HepG2 (cell line): ENCODE measurements around the gene APBA3. TPM values are rescaled to one million over a fixed set of nuclear protein-coding genes. Genes with fewer than 3 reads are reported as not detected.

Experiments used
- AHR ChIP-seq: IDR thresholded peaks from 2 replicates; pipeline ENCODE4 v1.6.1; 2018; ENCODE audit warnings: missing genetic modification reagents, missing compliant biosample characterization
- ARNT ChIP-seq: fragments of 450-650 bp; IDR thresholded peaks from 2 replicates; pipeline ENCODE4 v1.6.1; 2017
- CBX5 ChIP-seq: sonication (generic); formaldehyde crosslinking; IDR thresholded peaks from 2 replicates; pipeline ENCODE4 v1.4.0; 2020; ENCODE audit warnings: missing genetic modification reagents, borderline replicate concordance
- FOXA1 ChIP-seq, 2 experiments: fragments of 450-650 bp in 1 of 2; sonication (generic) in 1 of 2; formaldehyde crosslinking in 1 of 2; IDR thresholded peaks; 2 replicates each; pipeline versions ENCODE4 v1.4.0 to v1.6.1; 2016 to 2020; ENCODE audit warnings: missing genetic modification reagents in 1 of 2
- HOXA9 ChIP-seq: sonication (generic); formaldehyde crosslinking; IDR thresholded peaks from 2 replicates; pipeline ENCODE4 v1.8.1; 2022; ENCODE audit warnings: missing genetic modification reagents, mild to moderate bottlenecking, moderate library complexity, borderline replicate concordance
- ISL2 ChIP-seq: sonication (generic); formaldehyde crosslinking; IDR thresholded peaks from 2 replicates; pipeline ENCODE4 v1.5.0; 2020; ENCODE audit warnings: missing genetic modification reagents
- KDM1A ChIP-seq: IDR thresholded peaks from 2 replicates; pipeline ENCODE4 v1.6.1; 2016; ENCODE audit warnings: missing compliant biosample characterization
- SATB2 ChIP-seq: sonication (generic); formaldehyde crosslinking; IDR thresholded peaks from 2 replicates; pipeline ENCODE4 v1.5.0; 2020; ENCODE audit warnings: missing genetic modification reagents
- SMARCE1 ChIP-seq: fragments of 450-650 bp; IDR thresholded peaks from 2 replicates; pipeline ENCODE4 v1.6.1; 2017; ENCODE audit warnings: borderline replicate concordance
- ZBTB42 ChIP-seq: sonication (generic); formaldehyde crosslinking; IDR thresholded peaks from 2 replicates; pipeline ENCODE4 v1.5.0; 2020; ENCODE audit warnings: mild to moderate bottlenecking, missing genetic modification reagents
- ZMYM3 ChIP-seq: sonication (generic); formaldehyde crosslinking; IDR thresholded peaks from 2 replicates; pipeline ENCODE4 v1.5.1; 2020; ENCODE audit warnings: mild to moderate bottlenecking, missing genetic modification reagents
- ZNF121 ChIP-seq: sonication (generic); formaldehyde crosslinking; IDR thresholded peaks from 2 replicates; pipeline ENCODE4 v1.5.0; 2020; ENCODE audit warnings: mild to moderate bottlenecking, missing genetic modification reagents
- ZNF124 ChIP-seq: sonication (generic); formaldehyde crosslinking; IDR thresholded peaks from 2 replicates; pipeline ENCODE4 v1.4.0; 2020; ENCODE audit warnings: missing genetic modification reagents
- ZNF260 ChIP-seq: sonication (generic); formaldehyde crosslinking; IDR thresholded peaks from 2 replicates; pipeline ENCODE4 v1.4.0; 2020; ENCODE audit warnings: missing genetic modification reagents, low read depth, mild to moderate bottlenecking, borderline replicate concordance
- ZNF343 ChIP-seq: sonication (generic); formaldehyde crosslinking; IDR thresholded peaks from 2 replicates; pipeline ENCODE4 v1.4.0; 2020; ENCODE audit warnings: mild to moderate bottlenecking, missing genetic modification reagents
- ZNF510 ChIP-seq: sonication (generic); formaldehyde crosslinking; IDR thresholded peaks from 2 replicates; pipeline ENCODE4 v1.4.0; 2020; ENCODE audit warnings: low read depth, mild to moderate bottlenecking, missing genetic modification reagents
- ZNF615 ChIP-seq: sonication (generic); formaldehyde crosslinking; IDR thresholded peaks from 2 replicates; pipeline ENCODE4 v1.5.0; 2020; ENCODE audit warnings: mild to moderate bottlenecking, missing genetic modification reagents, borderline replicate concordance
- ZNF780A ChIP-seq: sonication (generic); formaldehyde crosslinking; IDR thresholded peaks from 2 replicates; pipeline ENCODE4 v1.8.0; 2022; ENCODE audit warnings: mild to moderate bottlenecking, missing genetic modification reagents, moderate library complexity
- ZSCAN30 ChIP-seq: sonication (generic); formaldehyde crosslinking; IDR thresholded peaks from 2 replicates; pipeline ENCODE4 v1.5.0; 2020; ENCODE audit warnings: mild to moderate bottlenecking, missing genetic modification reagents
- polyA plus RNA-seq, 8 experiments: library from polyadenylated mRNA; depleted of rRNA in 3 of 8; stranded (reverse) in 7 of 8; unstranded in 1 of 8; fragments of >200 nt; fragmentation: Illumina TruSeq in 4 of 8; extraction: Trizol in 4 of 8; gene quantifications; 2 replicates each; pipeline versions ENCODE4 v1.2.1 to v1.2.3, GENCODE V29; 2011 to 2016; ENCODE audit warnings: low read depth in 4 of 8, missing spikeins in 1 of 8, mixed read lengths in 1 of 8; ENCODE audit not compliant: insufficient read depth in 1 of 8
- total RNA-seq, 5 experiments: library from RNA; depleted of rRNA; stranded (reverse); fragments of >200 nt; fragmentation: Illumina TruSeq; extraction: Trizol; gene quantifications; 2 replicates each; pipeline ENCODE4 v1.2.3, GENCODE V29; 2016; ENCODE audit warnings: low read depth in 1 of 5
- TF ChIP-seq, protein P1 (sequence below): sonication (generic); formaldehyde crosslinking; IDR thresholded peaks from 2 replicates; pipeline ENCODE4 v1.4.0; 2020; ENCODE audit warnings: mild to moderate bottlenecking, low read depth, missing genetic modification reagents
- TF ChIP-seq, protein P2 (sequence below), 2 experiments: IDR thresholded peaks; 2 replicates each; pipeline ENCODE4 v1.6.1; 2011 to 2012; ENCODE audit warnings: low read length in 2 of 2, borderline replicate concordance in 1 of 2, low read depth in 1 of 2, mild to moderate bottlenecking in 1 of 2, moderate library complexity in 1 of 2
- TF ChIP-seq, protein P3 (sequence below): sonication (generic); formaldehyde crosslinking; IDR thresholded peaks from 2 replicates; pipeline ENCODE4 v1.4.0; 2020; ENCODE audit warnings: mild to moderate bottlenecking, missing genetic modification reagents, borderline replicate concordance
- TF ChIP-seq, protein P4 (sequence below): sonication (generic); formaldehyde crosslinking; conservative IDR thresholded peaks from 2 replicates; pipeline ENCODE4 v1.5.0; 2020; ENCODE audit warnings: missing genetic modification reagents

Gene APBA3
- total and polyA plus RNA-seq, 2 of the 13 experiments (the other 11 are each of a cell fraction or from before 2014, with no cell fraction given), result 14.2 to 14.3 TPM

DNA sequence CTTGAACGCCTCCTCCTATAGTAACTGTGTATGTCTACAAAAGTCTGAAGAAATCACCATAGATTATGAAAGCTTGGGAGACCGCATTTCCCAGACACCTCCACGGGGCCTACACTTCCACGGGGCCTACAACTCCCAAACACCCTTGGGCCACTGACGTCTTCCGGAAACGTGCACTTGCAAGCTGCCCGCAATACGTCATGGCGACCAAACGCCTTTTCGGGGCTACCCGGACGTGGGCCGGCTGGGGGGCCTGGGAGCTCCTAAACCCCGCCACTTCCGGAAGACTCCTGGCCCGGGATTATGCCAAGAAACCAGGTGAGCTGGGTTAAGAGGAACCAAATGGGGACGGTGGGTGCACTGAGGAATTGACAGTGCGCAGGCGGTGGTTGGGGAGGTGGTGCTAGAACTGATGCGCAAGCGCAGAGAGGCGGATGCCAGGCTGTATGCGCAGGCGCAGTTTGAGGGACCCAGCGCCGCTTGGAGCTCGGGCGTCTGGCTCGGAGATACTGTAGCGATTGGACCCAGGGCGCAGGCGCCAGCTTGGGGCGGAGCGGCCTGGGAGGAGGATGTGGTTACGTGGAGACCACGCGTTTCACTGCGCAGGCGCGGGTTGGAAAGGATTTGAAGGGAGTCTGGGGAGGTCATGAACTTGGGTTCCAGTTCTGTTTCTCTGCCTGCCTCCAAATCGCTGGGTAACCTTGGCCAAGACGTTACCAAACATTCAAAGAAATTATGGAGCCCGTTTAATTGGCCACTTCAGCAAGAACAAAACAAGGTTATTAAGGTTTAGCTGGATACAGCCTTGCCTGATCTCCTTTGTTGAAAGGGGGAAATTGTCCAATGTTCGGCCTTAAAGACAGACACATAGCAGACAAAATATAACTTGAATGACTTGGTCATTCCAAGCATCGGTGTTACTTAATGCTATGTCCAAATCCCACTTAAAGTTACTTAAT is 1.3 kb upstream of the APBA3 start, which contains the start of gene MRPL54 (continued):
- TF ChIP-seq HOXA9 (CRISPR knock-in tag) (no peak), AHR (CRISPR knock-in tag) (no peak), ZNF121 (CRISPR knock-in tag) (no peak), ISL2 (no peak), FOXA1 (IDR thresholded peaks at IDR 0.05) (no peak), FOXA1 (CRISPR knock-in tag; IDR thresholded peaks at IDR 0.05) (no peak), ZNF615 (CRISPR knock-in tag) (no peak), ZNF510 (no peak), ZBTB42 (no peak), KDM1A (CRISPR knock-in tag) (no peak), ZNF343 (no peak), ZNF124 (CRISPR knock-in tag) (no peak), ZSCAN30 (CRISPR knock-in tag) (no peak), ZNF260 (no peak), SMARCE1 (no peak), ZNF780A (CRISPR knock-in tag) (no peak), CBX5 (CRISPR knock-in tag) (no peak; the same call in 1 of the 2 replicates), ARNT (no peak), SATB2 (CRISPR knock-in tag) (no peak), ZMYM3 (CRISPR knock-in tag) (peak; percentile 83)
- TF ChIP-seq, protein P1, sequence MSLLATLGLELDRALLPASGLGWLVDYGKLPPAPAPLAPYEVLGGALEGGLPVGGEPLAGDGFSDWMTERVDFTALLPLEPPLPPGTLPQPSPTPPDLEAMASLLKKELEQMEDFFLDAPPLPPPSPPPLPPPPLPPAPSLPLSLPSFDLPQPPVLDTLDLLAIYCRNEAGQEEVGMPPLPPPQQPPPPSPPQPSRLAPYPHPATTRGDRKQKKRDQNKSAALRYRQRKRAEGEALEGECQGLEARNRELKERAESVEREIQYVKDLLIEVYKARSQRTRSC, result no peak
- TF ChIP-seq, protein P2, sequence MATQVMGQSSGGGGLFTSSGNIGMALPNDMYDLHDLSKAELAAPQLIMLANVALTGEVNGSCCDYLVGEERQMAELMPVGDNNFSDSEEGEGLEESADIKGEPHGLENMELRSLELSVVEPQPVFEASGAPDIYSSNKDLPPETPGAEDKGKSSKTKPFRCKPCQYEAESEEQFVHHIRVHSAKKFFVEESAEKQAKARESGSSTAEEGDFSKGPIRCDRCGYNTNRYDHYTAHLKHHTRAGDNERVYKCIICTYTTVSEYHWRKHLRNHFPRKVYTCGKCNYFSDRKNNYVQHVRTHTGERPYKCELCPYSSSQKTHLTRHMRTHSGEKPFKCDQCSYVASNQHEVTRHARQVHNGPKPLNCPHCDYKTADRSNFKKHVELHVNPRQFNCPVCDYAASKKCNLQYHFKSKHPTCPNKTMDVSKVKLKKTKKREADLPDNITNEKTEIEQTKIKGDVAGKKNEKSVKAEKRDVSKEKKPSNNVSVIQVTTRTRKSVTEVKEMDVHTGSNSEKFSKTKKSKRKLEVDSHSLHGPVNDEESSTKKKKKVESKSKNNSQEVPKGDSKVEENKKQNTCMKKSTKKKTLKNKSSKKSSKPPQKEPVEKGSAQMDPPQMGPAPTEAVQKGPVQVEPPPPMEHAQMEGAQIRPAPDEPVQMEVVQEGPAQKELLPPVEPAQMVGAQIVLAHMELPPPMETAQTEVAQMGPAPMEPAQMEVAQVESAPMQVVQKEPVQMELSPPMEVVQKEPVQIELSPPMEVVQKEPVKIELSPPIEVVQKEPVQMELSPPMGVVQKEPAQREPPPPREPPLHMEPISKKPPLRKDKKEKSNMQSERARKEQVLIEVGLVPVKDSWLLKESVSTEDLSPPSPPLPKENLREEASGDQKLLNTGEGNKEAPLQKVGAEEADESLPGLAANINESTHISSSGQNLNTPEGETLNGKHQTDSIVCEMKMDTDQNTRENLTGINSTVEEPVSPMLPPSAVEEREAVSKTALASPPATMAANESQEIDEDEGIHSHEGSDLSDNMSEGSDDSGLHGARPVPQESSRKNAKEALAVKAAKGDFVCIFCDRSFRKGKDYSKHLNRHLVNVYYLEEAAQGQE (IDR thresholded peaks at IDR 0.05; ENCODE audit: borderline replicate concordance in 1 of 2, low read depth in 1 of 2, low read length in 2 of 2), result no peak
- TF ChIP-seq, protein P3, sequence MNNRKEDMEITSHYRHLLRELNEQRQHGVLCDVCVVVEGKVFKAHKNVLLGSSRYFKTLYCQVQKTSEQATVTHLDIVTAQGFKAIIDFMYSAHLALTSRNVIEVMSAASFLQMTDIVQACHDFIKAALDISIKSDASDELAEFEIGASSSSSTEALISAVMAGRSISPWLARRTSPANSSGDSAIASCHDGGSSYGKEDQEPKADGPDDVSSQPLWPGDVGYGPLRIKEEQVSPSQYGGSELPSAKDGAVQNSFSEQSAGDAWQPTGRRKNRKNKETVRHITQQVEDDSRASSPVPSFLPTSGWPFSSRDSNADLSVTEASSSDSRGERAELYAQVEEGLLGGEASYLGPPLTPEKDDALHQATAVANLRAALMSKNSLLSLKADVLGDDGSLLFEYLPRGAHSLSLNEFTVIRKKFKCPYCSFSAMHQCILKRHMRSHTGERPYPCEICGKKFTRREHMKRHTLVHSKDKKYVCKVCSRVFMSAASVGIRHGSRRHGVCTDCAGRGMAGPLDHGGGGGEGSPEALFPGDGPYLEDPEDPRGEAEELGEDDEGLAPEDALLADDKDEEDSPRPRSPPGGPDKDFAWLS (CRISPR knock-in tag), result no peak
- TF ChIP-seq, protein P4, sequence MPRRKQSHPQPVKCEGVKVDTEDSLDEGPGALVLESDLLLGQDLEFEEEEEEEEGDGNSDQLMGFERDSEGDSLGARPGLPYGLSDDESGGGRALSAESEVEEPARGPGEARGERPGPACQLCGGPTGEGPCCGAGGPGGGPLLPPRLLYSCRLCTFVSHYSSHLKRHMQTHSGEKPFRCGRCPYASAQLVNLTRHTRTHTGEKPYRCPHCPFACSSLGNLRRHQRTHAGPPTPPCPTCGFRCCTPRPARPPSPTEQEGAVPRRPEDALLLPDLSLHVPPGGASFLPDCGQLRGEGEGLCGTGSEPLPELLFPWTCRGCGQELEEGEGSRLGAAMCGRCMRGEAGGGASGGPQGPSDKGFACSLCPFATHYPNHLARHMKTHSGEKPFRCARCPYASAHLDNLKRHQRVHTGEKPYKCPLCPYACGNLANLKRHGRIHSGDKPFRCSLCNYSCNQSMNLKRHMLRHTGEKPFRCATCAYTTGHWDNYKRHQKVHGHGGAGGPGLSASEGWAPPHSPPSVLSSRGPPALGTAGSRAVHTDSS, result no peak
